DMS53 treated with DMSO at 0.1 percent for 48 hours (cell line): ENCODE measurements around the gene CWC22.
"Not testable (repeated sequence)": the region's sequence is repeated elsewhere in the genome, so short reads cannot be mapped to it uniquely, and the experiment has no call there.

ENCODE experiments used
- DNase-seq: peaks from one replicate; lab custom pipeline; 2025; ENCODE audit not compliant: unreplicated experiment; lab: John Stamatoyannopoulos, UW

The CWC22 gene

GRCh38 chr2:179952658-179953057 is 54.4 kb downstream of the CWC22 start:
- no peak for DNase-seq

GRCh38 chr2:179951680-179952079 is 55.4 kb downstream of the CWC22 start:
- peak; percentile 40 for DNase-seq

DNA sequence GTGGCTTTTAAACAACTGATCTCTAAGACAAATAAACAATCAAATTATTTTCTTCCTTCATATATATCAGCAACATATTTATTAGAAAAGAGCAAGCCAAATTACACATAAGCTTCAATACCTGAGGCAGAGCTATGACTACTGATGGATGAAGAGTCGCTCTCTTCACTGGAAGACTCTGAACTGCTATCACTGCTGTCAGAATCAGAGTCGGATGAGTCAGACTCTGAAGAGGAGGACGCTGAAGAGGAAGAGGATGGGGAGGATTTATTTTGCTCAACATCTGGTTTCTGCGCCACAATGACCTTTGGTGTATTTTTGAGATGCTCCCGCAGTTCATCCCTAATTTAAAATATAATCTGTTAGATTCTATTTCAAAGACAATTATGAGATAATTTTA is 56.7 kb downstream of the CWC22 start:
- DNase-seq: no peak

GRCh38 chr2:179949438-179949837 is 57.7 kb downstream of the CWC22 start:
- DNase-seq: no peak

- DNase-seq: no peak
Observed at GRCh38 chr2:179948058-179948457, 59.0 kb downstream of the CWC22 start.

GRCh38 chr2:179946810-179947615 is 60.1 kb downstream of the CWC22 start:
- no peak for DNase-seq

DNA sequence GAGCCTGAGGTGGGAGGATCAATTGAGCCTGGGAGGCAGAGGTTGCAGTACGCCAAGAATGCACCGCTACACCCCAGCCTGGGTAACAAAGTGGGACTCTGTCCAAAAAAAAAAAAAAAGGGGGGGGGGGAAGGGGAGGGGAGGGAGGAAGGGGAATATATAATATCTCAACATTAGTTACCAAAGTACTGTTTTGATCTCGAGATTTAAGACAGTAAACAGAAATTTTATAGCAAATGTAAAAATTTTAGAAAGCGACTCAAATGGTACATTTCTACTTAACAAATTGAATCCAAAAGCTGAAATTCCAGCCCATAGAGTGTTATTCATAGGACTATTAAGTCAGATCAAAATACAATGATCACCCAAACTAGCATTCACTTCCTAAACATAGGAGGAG is 60.8 kb downstream of the CWC22 start:
- DNase-seq: no peak

DNA sequence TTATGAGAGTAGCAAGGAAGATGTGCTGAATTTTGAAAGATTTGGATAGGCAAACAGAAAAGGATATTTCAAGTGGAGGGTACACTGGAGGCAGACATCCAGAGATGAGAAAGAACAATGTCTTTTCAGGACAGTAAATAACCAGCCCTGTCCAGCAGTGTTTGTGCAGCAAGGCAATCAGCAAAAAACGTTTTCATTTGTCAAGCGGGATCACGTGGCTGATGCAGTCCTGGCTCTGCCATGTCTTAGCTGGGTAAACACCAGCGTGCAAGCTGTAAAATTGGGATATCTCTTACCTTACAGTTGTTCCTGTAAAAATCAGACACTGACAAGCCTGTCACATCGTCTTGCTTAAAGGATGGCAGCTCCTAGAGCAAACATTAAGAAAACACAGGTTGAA is 67.8 kb downstream of the CWC22 start:
- peak; percentile 45 for DNase-seq

DNA sequence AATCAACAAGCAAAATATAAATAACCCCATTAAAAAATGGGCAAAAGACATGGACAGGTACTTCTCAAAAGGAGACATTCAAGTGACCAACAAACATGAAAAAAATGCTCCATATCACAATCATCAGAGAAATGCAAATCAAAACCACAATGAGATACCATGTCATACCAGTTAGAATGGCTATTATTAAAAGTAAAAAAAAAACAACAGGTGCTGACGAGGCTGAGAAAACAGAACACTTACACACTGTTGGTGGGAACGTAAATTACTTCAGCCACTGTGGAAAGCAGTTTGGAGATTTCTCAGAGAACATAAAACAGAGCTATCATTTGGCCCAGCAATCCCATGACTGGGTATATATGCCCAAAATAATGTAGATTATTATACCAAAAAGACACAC is 69.1 kb downstream of the CWC22 start:
- no peak for DNase-seq

GRCh38 chr2:179936654-179937053 is 70.4 kb downstream of the CWC22 start:
- no peak for DNase-seq

GRCh38 chr2:179936141-179936540 is 71.0 kb downstream of the CWC22 start:
- no peak for DNase-seq

GRCh38 chr2:179932786-179933185 is 74.3 kb downstream of the CWC22 start:
- DNase-seq: no peak

DNA sequence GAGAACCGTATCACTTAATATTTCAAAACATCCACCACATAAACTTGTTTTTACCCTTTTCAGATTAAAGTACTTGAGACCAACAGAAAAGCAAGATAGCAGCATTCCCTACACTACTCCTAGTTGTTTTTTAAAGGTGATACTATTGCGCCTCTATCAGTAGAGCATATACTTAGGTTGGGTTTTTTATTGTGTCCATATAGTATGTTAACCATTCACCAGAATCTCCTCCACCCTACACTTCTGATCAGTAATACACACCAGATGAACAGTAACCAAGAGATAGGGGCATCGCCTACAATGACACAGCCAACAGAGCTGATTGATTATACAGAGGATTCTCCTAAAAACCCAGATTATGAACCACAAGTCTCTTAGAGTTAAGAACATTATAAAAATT is 75.6 kb downstream of the CWC22 start:
- DNase-seq: no peak

DNA sequence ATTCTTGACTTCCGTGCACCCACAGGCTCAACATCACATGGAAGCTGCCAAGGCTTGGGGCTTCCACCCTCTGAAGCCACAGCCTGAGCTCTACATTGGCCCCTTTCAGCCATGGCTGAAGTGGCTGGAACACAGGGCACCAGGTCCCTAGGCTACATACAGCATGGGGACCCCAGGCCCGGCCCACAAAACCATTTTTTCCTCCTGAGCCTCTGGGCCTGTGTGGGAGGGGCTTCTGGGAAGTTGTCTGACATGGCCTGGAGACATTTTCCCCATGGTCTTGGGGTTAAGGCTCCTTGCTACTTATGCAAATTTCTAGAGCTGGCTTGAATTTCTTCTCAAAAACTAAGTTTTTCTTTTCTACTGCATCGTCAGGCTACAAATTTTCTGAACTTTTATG is 77.1 kb downstream of the CWC22 start:
- not testable (repeated sequence) for DNase-seq

DNA sequence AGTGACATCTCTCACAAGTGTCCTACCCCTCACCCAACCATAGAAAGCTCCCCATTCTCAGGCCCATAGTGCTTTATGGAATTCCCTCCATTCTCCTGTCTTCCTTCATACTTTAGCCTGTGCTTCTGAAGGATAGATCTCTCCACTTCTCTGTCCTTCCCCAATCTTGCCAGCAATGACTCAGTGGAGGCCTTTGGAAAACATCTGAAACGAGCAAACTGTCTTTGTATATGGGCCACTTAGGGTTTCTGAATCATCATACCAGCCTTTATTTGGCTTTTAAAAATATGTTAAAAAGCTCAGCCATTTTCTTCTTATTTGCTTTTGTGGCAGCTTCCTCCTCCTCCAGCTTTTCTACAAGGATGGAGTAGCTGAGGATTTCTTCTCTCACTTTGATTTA is 80.1 kb downstream of the CWC22 start:
- no peak for DNase-seq

DNA sequence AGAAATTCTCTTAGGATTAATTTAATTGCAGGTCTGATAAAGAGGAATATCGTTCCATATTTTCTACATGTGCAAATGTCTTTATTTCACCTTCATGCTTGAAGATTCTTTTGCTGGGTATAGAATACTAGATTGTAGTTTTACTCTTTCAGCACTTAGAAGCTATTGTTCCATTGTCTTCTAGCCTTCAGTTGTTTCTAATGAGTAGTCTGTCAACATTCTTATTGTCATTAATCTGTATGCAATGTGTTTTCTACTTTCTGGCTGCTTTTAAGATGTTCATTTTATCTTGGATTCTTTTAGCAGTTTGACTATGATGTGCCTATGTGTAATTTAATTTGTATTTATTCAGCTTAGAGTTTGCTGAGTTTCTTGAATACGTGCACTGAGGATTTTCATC is 81.4 kb downstream of the CWC22 start:
- DNase-seq: no peak

DNA sequence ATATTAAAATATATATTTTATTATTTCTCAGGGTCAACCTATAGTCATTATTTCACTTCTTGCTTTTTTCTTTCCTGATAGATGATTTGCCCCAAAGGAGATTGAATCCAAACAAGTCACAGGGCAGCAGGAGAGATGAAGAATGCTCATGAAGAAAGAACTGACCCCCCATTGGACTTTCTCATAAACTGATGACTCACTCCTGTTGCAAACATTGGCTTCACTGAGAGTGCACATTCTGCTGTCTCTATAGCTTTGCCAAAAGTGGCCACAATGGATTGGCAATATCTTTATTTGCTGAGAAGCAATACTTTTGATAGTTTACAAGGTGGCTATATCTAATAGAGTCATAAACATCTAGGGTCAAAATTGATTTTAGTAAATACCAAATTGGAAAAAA is 89.8 kb downstream of the CWC22 start:
- DNase-seq: peak; percentile 26

DNA sequence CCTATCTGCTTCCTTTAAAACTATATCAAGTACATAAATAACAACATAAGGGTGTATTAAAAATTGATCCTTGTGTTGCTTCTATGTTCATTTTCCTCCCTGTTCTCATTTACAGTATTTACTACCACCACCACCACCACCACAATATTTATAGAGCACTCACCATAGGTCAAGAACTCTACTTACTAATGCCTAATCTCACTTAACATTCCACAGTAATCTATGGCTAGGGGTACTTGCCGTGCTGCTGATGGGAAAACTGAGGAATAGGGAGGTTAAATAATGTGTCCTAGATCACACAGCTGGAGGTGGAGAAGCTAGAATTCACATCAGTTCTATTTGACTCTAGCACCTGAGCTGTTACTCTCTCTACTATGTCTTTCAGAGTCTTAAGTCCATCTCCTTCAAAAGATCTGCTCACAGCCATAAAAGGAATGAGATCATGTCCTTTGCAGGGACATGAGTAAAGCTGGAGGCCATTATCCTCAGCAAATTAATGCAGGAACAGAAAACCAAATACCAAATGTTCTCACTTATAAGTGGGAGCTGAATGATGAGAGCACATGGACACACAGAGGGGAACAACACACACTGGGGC is 91.6 kb downstream of the CWC22 start:
- no peak for DNase-seq

DNA sequence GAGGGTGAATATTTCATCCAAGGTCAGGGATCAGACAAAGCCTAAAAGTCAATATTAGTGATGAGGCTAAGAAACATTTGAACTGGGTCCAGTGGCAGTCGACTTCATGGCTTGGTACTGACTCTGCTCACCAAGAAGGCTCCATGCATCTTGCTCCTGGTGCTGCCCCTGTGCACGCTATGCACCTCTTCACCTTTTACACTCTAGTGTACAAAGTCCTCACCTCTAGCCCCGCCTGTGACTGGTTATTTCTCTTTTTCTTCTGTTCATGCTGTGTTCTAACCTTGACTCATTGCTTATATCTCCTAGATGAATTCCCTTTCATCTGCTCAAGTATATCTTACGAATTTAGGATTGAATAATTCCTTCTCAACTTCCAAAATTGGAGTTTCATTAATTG is 93.3 kb downstream of the CWC22 start:
- DNase-seq: no peak

GRCh38 chr2:179911569-179911968 is 95.5 kb downstream of the CWC22 start:
- DNase-seq: no peak

GRCh38 chr2:179910735-179911113 is 96.4 kb downstream of the CWC22 start:
- no peak for DNase-seq

DNA sequence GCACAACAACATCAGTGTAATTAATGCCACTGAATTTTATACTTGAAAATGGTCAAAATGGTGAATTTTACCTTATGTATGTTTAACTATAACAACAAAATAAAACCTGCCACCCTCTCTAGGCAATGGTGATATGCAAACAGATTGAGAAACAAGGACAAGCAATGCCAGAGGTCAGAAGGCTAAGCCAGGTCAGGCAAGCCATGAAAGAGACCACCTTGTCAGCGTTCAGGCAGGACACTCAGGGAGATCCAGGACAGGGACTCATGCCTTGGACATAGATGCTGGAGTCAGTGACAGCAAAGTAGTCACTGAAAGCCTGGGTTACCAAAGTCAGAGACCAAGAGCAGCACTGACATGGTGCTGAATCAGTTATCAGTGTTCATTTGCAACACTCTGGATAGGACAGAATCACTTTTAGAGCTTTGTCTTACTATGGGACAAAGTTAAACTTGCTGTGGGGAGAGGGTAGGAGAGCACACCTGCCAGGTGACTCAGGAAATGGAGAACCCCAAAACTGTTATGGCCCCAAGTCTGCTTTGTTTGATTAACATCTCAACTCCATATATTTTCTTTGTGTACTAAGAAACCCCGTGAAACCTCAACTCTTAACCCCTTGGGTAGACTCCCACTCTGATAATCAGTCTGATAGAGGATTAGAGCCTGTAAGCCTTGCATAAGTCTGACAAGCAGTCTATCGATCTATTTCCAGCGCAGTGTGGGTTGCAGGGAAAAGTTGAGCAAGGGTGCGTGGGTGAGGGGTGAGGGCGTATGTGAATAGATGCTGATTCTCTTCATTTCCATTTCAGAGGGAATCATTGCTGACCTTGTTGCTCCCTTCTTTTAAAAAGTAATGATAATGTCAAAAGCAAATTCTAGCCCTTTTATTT is 97.0 kb downstream of the CWC22 start:
- DNase-seq: no peak
